Right lobe of liver (tissue), 4 donors: ENCODE results near the gene IGSF9B.

ENCODE experiments used
- CTCF ChIP-seq, 4 donors: fragments of 200-600 bp in 3 of 4; fragments of 450-650 bp in 1 of 4; IDR thresholded peaks; one replicate each; pipeline versions ENCODE4 v1.5.1 to v1.8.0; 2016 to 2022; ENCODE audit warnings: antibody characterized with exemption in 4 of 4, mild to moderate bottlenecking in 2 of 4
- POLR2A ChIP-seq: fragments of 450-650 bp; IDR thresholded peaks from one replicate; pipeline ENCODE4 v1.6.1; 2017; ENCODE audit warnings: antibody characterized with exemption, mild to moderate bottlenecking
- donor health status: DM: no; HTN: no; CAD: no.
- donor health status: DM: no; HTN: no; CAD: no.
- donor health status: DM: no; HTN: yes; CAD: no.

DNA sequence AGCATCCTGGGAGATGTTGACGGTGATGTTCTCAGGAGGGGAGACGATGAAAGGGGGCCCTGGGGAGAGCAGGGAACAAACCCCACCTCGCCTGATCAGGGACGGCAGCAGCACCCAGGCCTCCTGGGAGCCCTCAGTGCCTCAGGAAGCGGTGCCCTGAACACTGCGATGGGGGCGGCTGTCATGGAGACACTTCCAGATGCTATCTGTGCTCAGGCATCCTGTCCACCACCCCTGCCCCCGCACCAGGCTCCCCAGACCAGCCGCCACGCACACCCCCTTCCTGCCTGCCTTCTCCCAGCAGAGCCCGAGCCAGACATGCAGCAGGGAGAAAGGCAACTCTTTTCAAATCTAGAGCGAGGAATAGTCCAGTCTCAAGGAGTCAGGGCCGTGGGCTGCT lies 20.6 kb downstream of the IGSF9B start:
- no peak for TF ChIP-seq CTCF (IDR thresholded peaks at IDR 0.05)
- no peak for TF ChIP-seq POLR2A
